H1 (cell line): Measurements from ENCODE around the gene SLX4IP. TPM values are rescaled to one million over a fixed set of nuclear protein-coding genes. Genes with fewer than 3 reads are reported as not detected.

ENCODE experiments used
- CEBPB ChIP-seq: IDR thresholded peaks from 2 replicates; pipeline ENCODE4 v1.6.1; 2012; ENCODE audit warnings: low read depth, low read length
- CHD7 ChIP-seq: fragments of 300-600 bp; sonication (generic); IDR thresholded peaks from 2 replicates; pipeline ENCODE4 v1.7.1; 2012; ENCODE audit warnings: low read length, moderate library complexity, mild to moderate bottlenecking, inconsistent platforms; ENCODE audit not compliant: insufficient replicate concordance
- CREB1 ChIP-seq: IDR thresholded peaks from 2 replicates; pipeline ENCODE4 v1.6.1; 2012; ENCODE audit warnings: inconsistent platforms
- CTBP2 ChIP-seq: IDR thresholded peaks from 2 replicates; pipeline ENCODE4 v1.7.0; 2011; ENCODE audit warnings: borderline replicate concordance, mild to moderate bottlenecking, moderate library complexity, mixed read lengths, low read length; ENCODE audit not compliant: insufficient read depth, insufficient read length
- EP300 ChIP-seq, 2 experiments: IDR thresholded peaks; 1 replicate in 1 of 2; 2 replicates in 1 of 2; pipeline ENCODE4 v1.6.1; 2011 to 2012; ENCODE audit warnings: low read depth in 2 of 2, low read length in 2 of 2, mild to moderate bottlenecking in 2 of 2, borderline replicate concordance in 1 of 2, inconsistent platforms in 1 of 2, moderate library complexity in 1 of 2
- GABPA ChIP-seq: IDR thresholded peaks from 2 replicates; pipeline ENCODE4 v1.6.1; 2011; ENCODE audit warnings: mild to moderate bottlenecking, low read length, moderate library complexity, borderline replicate concordance; ENCODE audit not compliant: insufficient read depth
- HDAC2 ChIP-seq, 2 experiments: fragments of 300-600 bp in 1 of 2; sonication (generic) in 1 of 2; IDR thresholded peaks; 2 replicates each; pipeline ENCODE4 v1.6.1; 2011 to 2012; ENCODE audit warnings: low read depth in 2 of 2, low read length in 2 of 2, mild to moderate bottlenecking in 2 of 2, moderate library complexity in 2 of 2, borderline replicate concordance in 1 of 2, inconsistent platforms in 1 of 2
- JUND ChIP-seq: IDR thresholded peaks from 2 replicates; pipeline ENCODE4 v1.6.1; 2011; ENCODE audit warnings: mild to moderate bottlenecking, improper control_type of control experiment, low read length
- SP1 ChIP-seq: IDR thresholded peaks from 2 replicates; pipeline ENCODE4 v1.6.1; 2011; ENCODE audit warnings: low read depth, low read length
- polyA plus RNA-seq, 7 experiments: library from polyadenylated mRNA; depleted of rRNA in 3 of 7; stranded (reverse) in 5 of 7; unstranded in 2 of 7; fragments of >200 nt in 5 of 7; fragments of 200-250 nt in 2 of 7; gene quantifications; 1 replicate in 5 of 7; 2 replicates in 1 of 7; 4 replicates in 1 of 7; pipeline versions ENCODE4 v1.2.1 to v1.2.3, GENCODE V29; 2011 to 2013; ENCODE audit warnings: missing spikeins in 2 of 7, mixed read lengths in 2 of 7
- total RNA-seq: library from RNA; stranded (reverse); fragmentation: NEBNext Ultra II Directional; extraction: Animal tissue kit (Norgen Biotek cat#: 25700); gene quantifications from 2 replicates; pipeline ENCODE4 v1.2.1, GENCODE V29; 2021

Gene SLX4IP
- total and polyA plus RNA-seq, 2 of the 8 experiments (the other 6 are each of a cell fraction or from before 2014, with no cell fraction given) = 2.4 to 8.7 TPM

GRCh38 chr20:10662661-10663458 lies 227.8 kb downstream of the SLX4IP start (continued):
- TF ChIP-seq EP300 (IDR thresholded peaks at IDR 0.05; ENCODE audit: borderline replicate concordance in 1 of 2, low read depth in 2 of 2, low read length in 2 of 2) (no peak), CHD7 (no peak), CTBP2 (no peak), JUND (no peak), CEBPB (no peak), GABPA (no peak), SP1 (no peak), CREB1 (no peak), HDAC2 (IDR thresholded peaks at IDR 0.05; ENCODE audit: borderline replicate concordance in 1 of 2, low read depth in 2 of 2, low read length in 2 of 2) (no peak)
